ENCODE measurements around the gene LRFN5. TPM values are rescaled to one million over a fixed set of nuclear protein-coding genes. Genes with fewer than 3 reads are reported as not detected.
A peak's percentile ranks its signal among the peaks of the same experiment; 100 is the strongest.
"Not testable (repeated sequence)": the region's sequence is repeated elsewhere in the genome, so short reads cannot be mapped to it uniquely, and the experiment has no call there.

Gene LRFN5
- total RNA-seq, 4 donors from 2014 or later: 0.32 to 1.1 (median 0.49) TPM

- TF ChIP-seq CTCF (IDR thresholded peaks at IDR 0.05) (no peak), POLR2A (IDR thresholded peaks at IDR 0.05) (no peak), EP300 (IDR thresholded peaks at IDR 0.05) (no peak), POLR2AphosphoS5 (IDR thresholded peaks at IDR 0.05) (no peak)
- no peak overlapping the region for H3K4me3 ChIP-seq
- H3K9me3 ChIP-seq: no peaks in the 10 kb centered on the region
- no peaks in the 10 kb centered on the region for H3K27me3 ChIP-seq
- DNase-seq (ENCODE audit: low spot score in 2 of 2): no peak
- H3K36me3 ChIP-seq: no peaks in the 10 kb centered on the region
- H3K4me1 ChIP-seq: no peaks in the 10 kb centered on the region
- H3K27ac ChIP-seq: no peak overlapping the region
Measured at GRCh38 chr14:41899416-41899815, 292.7 kb downstream of the LRFN5 start.

- no peak overlapping the region for H3K4me3 ChIP-seq
- no peak for TF ChIP-seq CTCF (IDR thresholded peaks at IDR 0.05)
- no peak for TF ChIP-seq POLR2A (IDR thresholded peaks at IDR 0.05)
- no peak for TF ChIP-seq POLR2AphosphoS5 (IDR thresholded peaks at IDR 0.05)
- no peak for TF ChIP-seq EP300 (IDR thresholded peaks at IDR 0.05)
- no peaks in the 10 kb centered on the region for H3K9me3 ChIP-seq
- DNase-seq (ENCODE audit: low spot score in 2 of 2): no peak
- no peaks in the 10 kb centered on the region for H3K4me1 ChIP-seq
- H3K27me3 ChIP-seq: no peaks in the 10 kb centered on the region
- H3K36me3 ChIP-seq: no peaks in the 10 kb centered on the region
- no peak overlapping the region for H3K27ac ChIP-seq
- 94% methylated on average over 4 of the region's 4 CpGs for WGBS
Measured at GRCh38 chr14:41900644-41901043, 294.0 kb downstream of the LRFN5 start.

GRCh38 chr14:41901089-41901488 lies 294.4 kb downstream of the LRFN5 start:
- Histone ChIP-seq H3K4me3 (no peak overlapping the region), H3K36me3 (no peaks in the 10 kb centered on the region), H3K27ac (no peak overlapping the region), H3K4me1 (no peaks in the 10 kb centered on the region), H3K27me3 (no peaks in the 10 kb centered on the region), H3K9me3 (no peaks in the 10 kb centered on the region)
- WGBS: 44% methylated on average over 3 of the region's 3 CpGs
- no peak for DNase-seq (ENCODE audit: low spot score in 2 of 2)
- TF ChIP-seq CTCF (IDR thresholded peaks at IDR 0.05): no peak
- TF ChIP-seq POLR2A (IDR thresholded peaks at IDR 0.05): no peak
- TF ChIP-seq EP300 (IDR thresholded peaks at IDR 0.05): no peak
- no peak for TF ChIP-seq POLR2AphosphoS5 (IDR thresholded peaks at IDR 0.05)

- H3K36me3 ChIP-seq: no peaks in the 10 kb centered on the region
- no peak overlapping the region for H3K27ac ChIP-seq
- H3K4me3 ChIP-seq: no peak overlapping the region
- no peaks in the 10 kb centered on the region for H3K9me3 ChIP-seq
- no peaks in the 10 kb centered on the region for H3K27me3 ChIP-seq
- no peak for TF ChIP-seq POLR2A (IDR thresholded peaks at IDR 0.05)
- TF ChIP-seq POLR2AphosphoS5 (IDR thresholded peaks at IDR 0.05): no peak
- no peak for TF ChIP-seq CTCF (IDR thresholded peaks at IDR 0.05)
- TF ChIP-seq EP300 (IDR thresholded peaks at IDR 0.05): no peak
- 92% methylated on average over 9 of the region's 9 CpGs for WGBS
- no peak for DNase-seq (ENCODE audit: low spot score in 2 of 2)
- H3K4me1 ChIP-seq: no peaks in the 10 kb centered on the region
Measured at GRCh38 chr14:41905394-41905964, 298.8 kb downstream of the LRFN5 start.

- DNase-seq (ENCODE audit: low spot score in 2 of 2); H3K4me1 ChIP-seq; H3K36me3 ChIP-seq; H3K9me3 ChIP-seq; H3K27me3 ChIP-seq: not testable (repeated sequence)
- 74% methylated on average over 11 of the region's 12 CpGs for WGBS
- Histone ChIP-seq H3K27ac (peak overlapping the region; percentile 66), H3K4me3 (peak overlapping the region; percentile 52)
Measured at GRCh38 chr14:41911155-41911554, 304.5 kb downstream of the LRFN5 start.

GRCh38 chr14:41913398-41913797 lies 306.7 kb downstream of the LRFN5 start:
- Histone ChIP-seq H3K27me3 (no peaks in the 10 kb centered on the region), H3K4me3 (no peak overlapping the region), H3K27ac (no peak overlapping the region), H3K36me3 (no peaks in the 10 kb centered on the region), H3K9me3 (no peaks in the 10 kb centered on the region), H3K4me1 (no peaks in the 10 kb centered on the region)
- no peak for TF ChIP-seq POLR2A (IDR thresholded peaks at IDR 0.05)
- no peak for TF ChIP-seq POLR2AphosphoS5 (IDR thresholded peaks at IDR 0.05)
- no peak for TF ChIP-seq CTCF (IDR thresholded peaks at IDR 0.05)
- no peak for TF ChIP-seq EP300 (IDR thresholded peaks at IDR 0.05)
- DNase-seq (ENCODE audit: low spot score in 2 of 2): no peak
- WGBS: 97% methylated on average over 2 of the region's 2 CpGs

Measured in suprapubic skin (tissue), 4 donors.